ENCODE results near the gene TGFBR1.

DNA sequence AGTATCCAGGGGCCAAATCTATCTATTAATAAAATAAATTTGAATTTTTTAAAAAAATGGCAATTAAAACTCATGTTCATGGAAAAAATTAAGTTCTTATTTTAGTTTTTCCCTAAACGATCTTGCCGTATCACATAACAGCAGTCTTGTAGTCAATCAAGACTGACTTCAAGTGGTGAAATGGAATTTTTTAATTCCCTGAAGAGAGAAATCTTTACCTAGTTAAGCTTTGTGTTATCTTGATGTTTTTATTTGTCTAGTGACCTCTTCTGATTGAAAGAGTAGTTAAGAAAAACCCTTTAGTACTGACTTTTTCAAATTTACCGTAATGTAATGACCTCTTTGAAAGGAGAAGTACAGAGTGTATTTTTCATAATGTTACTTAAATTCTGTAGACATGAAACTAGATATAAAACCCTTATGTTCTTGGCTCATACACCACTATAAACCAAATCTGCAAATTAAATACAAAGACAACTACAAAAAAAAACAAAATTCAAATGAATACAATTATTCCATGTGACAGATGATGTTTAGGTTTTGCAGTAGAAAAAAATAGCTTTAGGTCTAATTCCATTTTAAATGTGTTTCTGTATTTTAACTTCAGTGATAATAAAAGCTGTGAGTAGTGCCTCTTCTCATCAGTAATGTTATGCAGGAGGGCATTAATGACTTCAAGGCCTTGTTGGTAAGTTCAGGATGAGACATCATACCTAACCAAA is 19.8 kb downstream of the TGFBR1 start:
- no peak for TF ChIP-seq CTCF (IDR thresholded peaks at IDR 0.05; ENCODE audit: borderline replicate concordance, extremely low read depth, low read length, poor library complexity, severe bottlenecking)
- no peak for TF ChIP-seq EZH2 (IDR thresholded peaks at IDR 0.05; ENCODE audit: borderline replicate concordance, low read depth, low read length, severe bottlenecking)
